COLO668 (cell line): ENCODE data around the gene CNPY3.
A peak's percentile ranks its signal among the peaks of the same experiment; 100 is the strongest.
"Not testable (repeated sequence)": the region's sequence is repeated elsewhere in the genome, so short reads cannot be mapped to it uniquely, and the experiment has no call there.

Experiments used
- DNase-seq: peaks from one replicate; lab custom pipeline; 2025; ENCODE audit not compliant: unreplicated experiment; lab: John Stamatoyannopoulos, UW

Gene CNPY3

GRCh38 chr6:42928986-42929820 is at the start of gene CNPY3:
Gene CNPY3 (plus strand): TSS chr6:42929480. CDS start chr6:42929571, 91 bp downstream.
- peak; percentile 91 for DNase-seq

GRCh38 chr6:42880240-42880817 is 49.0 kb upstream of the CNPY3 start:
- DNase-seq: not testable (repeated sequence)

GRCh38 chr6:42880871-42881270 is 48.4 kb upstream of the CNPY3 start:
- not testable (repeated sequence) for DNase-seq

- DNase-seq: no peak
Observed at GRCh38 chr6:42885702-42886101, 43.6 kb upstream of the CNPY3 start.

- DNase-seq: not testable (repeated sequence)
Observed at GRCh38 chr6:42888201-42888600, 41.1 kb upstream of the CNPY3 start.

GRCh38 chr6:42889815-42890214 is 39.5 kb upstream of the CNPY3 start:
- no peak for DNase-seq

GRCh38 chr6:42890311-42891198 is 38.7 kb upstream of the CNPY3 start:
- peak; percentile 85 for DNase-seq

- DNase-seq: no peak
Observed at GRCh38 chr6:42891199-42891722, 38.0 kb upstream of the CNPY3 start.

GRCh38 chr6:42894041-42894828 is 35.0 kb upstream of the CNPY3 start:
- DNase-seq: not testable (repeated sequence)

- no peak for DNase-seq
Observed at GRCh38 chr6:42896178-42896719, 33.0 kb upstream of the CNPY3 start.

- peak; percentile 66 for DNase-seq
Observed at GRCh38 chr6:42898891-42899361, 30.4 kb upstream of the CNPY3 start.

GRCh38 chr6:42899871-42900270 is 29.4 kb upstream of the CNPY3 start:
- DNase-seq: no peak

GRCh38 chr6:42901538-42901957 is 27.7 kb upstream of the CNPY3 start:
- DNase-seq: peak; percentile 61

GRCh38 chr6:42902429-42903263 is 26.6 kb upstream of the CNPY3 start:
- not testable (repeated sequence) for DNase-seq

GRCh38 chr6:42904467-42904866 is 24.8 kb upstream of the CNPY3 start:
- DNase-seq: no peak

GRCh38 chr6:42907336-42907735 is 21.9 kb upstream of the CNPY3 start:
- no peak for DNase-seq

GRCh38 chr6:42909835-42910234 is 19.4 kb upstream of the CNPY3 start:
- no peak for DNase-seq

GRCh38 chr6:42911171-42912021 is 17.9 kb upstream of the CNPY3 start:
- peak; percentile 67 for DNase-seq
